ENCODE data around the gene BPIFB1.

The BPIFB1 gene, protein sequence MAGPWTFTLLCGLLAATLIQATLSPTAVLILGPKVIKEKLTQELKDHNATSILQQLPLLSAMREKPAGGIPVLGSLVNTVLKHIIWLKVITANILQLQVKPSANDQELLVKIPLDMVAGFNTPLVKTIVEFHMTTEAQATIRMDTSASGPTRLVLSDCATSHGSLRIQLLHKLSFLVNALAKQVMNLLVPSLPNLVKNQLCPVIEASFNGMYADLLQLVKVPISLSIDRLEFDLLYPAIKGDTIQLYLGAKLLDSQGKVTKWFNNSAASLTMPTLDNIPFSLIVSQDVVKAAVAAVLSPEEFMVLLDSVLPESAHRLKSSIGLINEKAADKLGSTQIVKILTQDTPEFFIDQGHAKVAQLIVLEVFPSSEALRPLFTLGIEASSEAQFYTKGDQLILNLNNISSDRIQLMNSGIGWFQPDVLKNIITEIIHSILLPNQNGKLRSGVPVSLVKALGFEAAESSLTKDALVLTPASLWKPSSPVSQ

DNA sequence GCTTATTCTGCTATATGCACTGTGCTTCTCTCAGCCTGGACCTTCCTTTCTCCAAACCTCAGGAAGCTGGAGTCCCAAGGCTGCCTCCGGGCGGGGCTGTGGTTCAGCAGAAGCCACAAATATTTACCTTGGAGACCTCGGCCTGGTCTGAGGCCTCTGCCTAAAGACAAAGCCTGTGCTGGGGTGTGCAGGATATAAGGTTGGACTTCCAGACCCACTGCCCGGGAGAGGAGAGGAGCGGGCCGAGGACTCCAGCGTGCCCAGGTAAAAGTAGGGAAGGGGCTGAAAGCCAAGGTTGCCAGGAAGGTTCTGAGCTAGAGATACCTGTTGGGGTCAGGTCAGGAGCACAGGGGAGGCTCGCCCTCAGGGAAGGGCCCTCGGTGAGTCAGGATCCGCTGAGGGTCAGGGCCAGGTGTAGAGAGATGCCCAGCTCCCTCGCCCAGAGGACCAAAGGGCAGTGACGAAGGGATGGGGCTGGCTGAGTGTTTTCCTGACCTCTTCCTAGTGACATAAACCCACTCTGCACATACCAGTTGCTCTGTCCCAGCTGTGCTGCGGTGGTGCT, at the start of gene BPIFB1:
Gene BPIFB1, plus strand, starts transcription at position 224 of the 565 bp plus-strand sequence. CDS start 2,860 bp downstream, outside the sequence.
- H3K4me3 ChIP-seq (ENCODE audit: control insufficient read depth, low read depth, low read length), result no peak within 1 kb of the TSS
- TF ChIP-seq, protein P1, sequence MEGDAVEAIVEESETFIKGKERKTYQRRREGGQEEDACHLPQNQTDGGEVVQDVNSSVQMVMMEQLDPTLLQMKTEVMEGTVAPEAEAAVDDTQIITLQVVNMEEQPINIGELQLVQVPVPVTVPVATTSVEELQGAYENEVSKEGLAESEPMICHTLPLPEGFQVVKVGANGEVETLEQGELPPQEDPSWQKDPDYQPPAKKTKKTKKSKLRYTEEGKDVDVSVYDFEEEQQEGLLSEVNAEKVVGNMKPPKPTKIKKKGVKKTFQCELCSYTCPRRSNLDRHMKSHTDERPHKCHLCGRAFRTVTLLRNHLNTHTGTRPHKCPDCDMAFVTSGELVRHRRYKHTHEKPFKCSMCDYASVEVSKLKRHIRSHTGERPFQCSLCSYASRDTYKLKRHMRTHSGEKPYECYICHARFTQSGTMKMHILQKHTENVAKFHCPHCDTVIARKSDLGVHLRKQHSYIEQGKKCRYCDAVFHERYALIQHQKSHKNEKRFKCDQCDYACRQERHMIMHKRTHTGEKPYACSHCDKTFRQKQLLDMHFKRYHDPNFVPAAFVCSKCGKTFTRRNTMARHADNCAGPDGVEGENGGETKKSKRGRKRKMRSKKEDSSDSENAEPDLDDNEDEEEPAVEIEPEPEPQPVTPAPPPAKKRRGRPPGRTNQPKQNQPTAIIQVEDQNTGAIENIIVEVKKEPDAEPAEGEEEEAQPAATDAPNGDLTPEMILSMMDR (IDR thresholded peaks at IDR 0.05; ENCODE audit: control insufficient read depth, insufficient read depth, low read depth, low read length, missing control alignments), result no peak
- DNase-seq (ENCODE audit: low read depth), result no peak

DNA sequence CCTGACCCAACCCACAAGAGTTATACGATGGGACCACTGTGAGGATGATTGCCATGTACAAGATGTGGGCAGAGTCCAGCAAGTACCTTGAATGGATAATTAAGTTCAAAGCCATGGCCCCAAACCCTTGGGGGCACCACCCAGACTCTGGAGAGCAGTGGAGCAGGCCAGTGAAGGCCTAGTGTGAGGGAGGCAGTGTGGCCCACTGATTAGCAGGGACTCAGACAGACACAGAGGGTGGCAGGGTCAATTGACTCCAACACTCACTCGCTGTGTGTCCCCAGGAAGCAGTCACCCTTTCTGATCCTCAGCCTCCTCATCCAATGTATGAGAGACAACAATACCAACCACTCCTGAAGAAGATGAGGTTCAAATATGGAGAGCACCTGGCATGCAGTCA, 49.0 kb upstream of the BPIFB1 start:
- H3K4me3 ChIP-seq (ENCODE audit: control insufficient read depth, low read depth, low read length), result no peak overlapping the region
- TF ChIP-seq, protein P1 (IDR thresholded peaks at IDR 0.05; ENCODE audit: control insufficient read depth, insufficient read depth, low read depth, low read length, missing control alignments), result no peak
- DNase-seq (ENCODE audit: low read depth), result no peak

DNA sequence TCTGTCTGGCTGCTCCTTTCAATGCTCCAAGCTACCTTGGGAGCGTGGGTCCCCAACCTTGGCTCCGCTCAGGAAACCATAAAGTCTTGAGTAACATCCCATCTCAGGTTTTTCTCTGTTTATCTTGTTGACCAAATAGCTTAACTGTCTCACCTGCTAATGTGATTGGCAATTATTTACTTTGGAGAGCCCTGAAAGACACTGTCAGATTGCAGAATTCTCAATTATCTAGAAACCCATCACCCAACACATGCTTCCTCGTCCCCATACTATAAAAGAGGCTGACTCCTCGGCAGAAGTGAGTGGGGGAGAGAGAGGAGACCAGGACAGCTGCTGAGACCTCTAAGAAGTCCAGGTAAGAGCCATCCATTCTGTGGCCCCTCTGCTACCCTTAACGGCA, 47.3 kb upstream of the BPIFB1 start, which contains the start of gene BPIFA1:
Gene BPIFA1, plus strand, starts transcription at position 301 of the 400 bp plus-strand sequence. CDS start 1,716 bp downstream, outside the sequence.
- no peak for DNase-seq (ENCODE audit: low read depth)
- H3K4me3 ChIP-seq (ENCODE audit: control insufficient read depth, low read depth, low read length), result no peak within 1 kb of the TSS
- TF ChIP-seq, protein P1 (IDR thresholded peaks at IDR 0.05; ENCODE audit: control insufficient read depth, insufficient read depth, low read depth, low read length, missing control alignments), result no peak

DNA sequence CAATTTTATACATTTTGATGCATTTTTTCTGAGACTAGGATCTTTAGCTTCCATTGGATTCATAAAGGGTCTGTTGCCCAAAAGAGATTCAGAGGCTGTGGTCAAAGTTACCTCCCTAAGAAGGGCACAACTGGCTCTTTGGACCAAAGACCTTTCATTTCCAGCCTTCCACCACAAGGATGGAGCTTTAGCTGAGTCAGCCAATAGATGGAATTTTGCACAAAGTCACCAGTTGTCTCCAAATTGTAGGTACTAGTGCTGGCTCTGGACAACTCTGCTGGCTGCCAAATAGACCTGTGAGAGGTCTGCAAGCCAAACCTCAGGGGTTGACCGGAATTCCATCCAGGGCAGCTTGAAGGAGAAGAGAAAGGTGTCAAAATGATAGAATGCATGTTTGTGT, 46.7 kb upstream of the BPIFB1 start:
- no peak overlapping the region for H3K4me3 ChIP-seq (ENCODE audit: control insufficient read depth, low read depth, low read length)
- no peak for DNase-seq (ENCODE audit: low read depth)
- TF ChIP-seq, protein P1 (IDR thresholded peaks at IDR 0.05; ENCODE audit: control insufficient read depth, insufficient read depth, low read depth, low read length, missing control alignments), result no peak

DNA sequence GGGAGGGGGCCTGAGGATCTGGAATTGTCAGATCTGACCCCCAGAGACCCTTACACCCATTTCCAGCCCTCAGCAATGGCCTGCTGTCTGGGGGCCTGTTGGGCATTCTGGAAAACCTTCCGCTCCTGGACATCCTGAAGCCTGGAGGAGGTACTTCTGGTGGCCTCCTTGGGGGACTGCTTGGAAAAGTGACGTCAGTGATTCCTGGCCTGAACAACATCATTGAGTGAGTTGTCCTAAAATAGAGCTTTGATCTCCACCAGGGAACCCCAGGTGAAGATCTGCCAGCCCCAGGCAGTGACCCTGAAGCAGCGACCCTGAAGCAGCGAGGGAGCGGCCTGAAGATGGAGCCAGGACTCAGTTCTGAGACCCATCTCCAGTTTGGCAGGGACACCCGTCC, 45.0 kb upstream of the BPIFB1 start:
- TF ChIP-seq, protein P1 (IDR thresholded peaks at IDR 0.05; ENCODE audit: control insufficient read depth, insufficient read depth, low read depth, low read length, missing control alignments), result no peak
- DNase-seq (ENCODE audit: low read depth), result no peak
- no peak overlapping the region for H3K4me3 ChIP-seq (ENCODE audit: control insufficient read depth, low read depth, low read length)

DNA sequence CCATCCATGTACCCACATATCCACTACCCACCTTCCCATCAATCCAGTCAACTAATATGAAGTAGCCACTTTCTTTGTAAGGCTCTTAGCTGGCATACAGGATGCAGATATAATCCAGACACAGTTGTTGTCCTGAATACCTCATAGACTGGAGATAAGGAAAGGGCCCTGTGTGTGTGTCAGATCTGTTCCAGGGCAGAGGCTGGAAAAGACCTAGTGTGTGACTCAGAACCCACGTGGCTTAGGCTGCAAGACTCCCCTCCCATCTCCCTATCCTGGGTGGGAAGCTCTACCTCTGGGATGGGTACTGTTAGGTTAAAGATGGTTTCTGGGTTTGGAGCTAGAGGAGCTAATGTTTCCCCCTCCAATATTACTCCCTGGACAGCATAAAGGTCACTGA, 43.6 kb upstream of the BPIFB1 start:
- TF ChIP-seq, protein P1 (IDR thresholded peaks at IDR 0.05; ENCODE audit: control insufficient read depth, insufficient read depth, low read depth, low read length, missing control alignments), result no peak
- H3K4me3 ChIP-seq (ENCODE audit: control insufficient read depth, low read depth, low read length), result no peak overlapping the region
- DNase-seq (ENCODE audit: low read depth), result no peak
